MM.1S (cell line): ENCODE results near the gene RASSF4.

Experiments used
- DNase-seq: peaks from one replicate; pipeline ENCODE4 v3.0.0-alpha.2; 2015
- H2AFZ ChIP-seq: fragments of 300-600 bp; sonication (generic); 2 replicates; pipeline ENCODE4 v1.6.0; 2016; ENCODE audit warnings: antibody characterized with exemption, low read length
- H3F3A ChIP-seq: fragments of 300-600 bp; sonication (generic); 2 replicates; pipeline ENCODE4 v1.6.1; 2016; ENCODE audit warnings: mild to moderate bottlenecking, antibody characterized with exemption, low read length, moderate library complexity, mixed read lengths; ENCODE audit not compliant: insufficient read depth
- H3K27ac ChIP-seq: fragments of 300-600 bp; sonication (generic); 2 replicates; pipeline ENCODE4 v1.5.1; 2016; ENCODE audit warnings: mild to moderate bottlenecking, low read length
- H3K27me3 ChIP-seq: fragments of 300-600 bp; sonication (generic); replicated peaks from 2 replicates; pipeline ENCODE4 v1.6.0; 2016; ENCODE audit warnings: low read length; ENCODE audit not compliant: insufficient read depth
- H3K36me3 ChIP-seq: fragments of 300-600 bp; sonication (generic); replicated peaks from 2 replicates; pipeline ENCODE4 v1.6.1; 2016; ENCODE audit warnings: mild to moderate bottlenecking, low read length, mixed read lengths; ENCODE audit not compliant: insufficient read depth
- H3K4me1 ChIP-seq: fragments of 300-600 bp; sonication (generic); 2 replicates; pipeline ENCODE4 v1.6.1; 2016; ENCODE audit warnings: low read length, mixed read lengths
- H3K4me2 ChIP-seq: fragments of 300-600 bp; sonication (generic); 2 replicates; pipeline ENCODE4 v1.6.0; 2016; ENCODE audit warnings: low read depth, low read length
- H3K4me3 ChIP-seq: fragments of 300-600 bp; sonication (generic); 2 replicates; pipeline ENCODE4 v1.5.1; 2016; ENCODE audit warnings: low read length, mixed read lengths
- H3K79me2 ChIP-seq: fragments of 300-600 bp; sonication (generic); 2 replicates; pipeline ENCODE4 v1.6.1; 2016; ENCODE audit warnings: mixed run types, low read length, mixed read lengths
- H3K9ac ChIP-seq: fragments of 300-600 bp; sonication (generic); 2 replicates; pipeline ENCODE4 v1.6.1; 2016; ENCODE audit warnings: low read length, mixed read lengths
- H3K9me2 ChIP-seq: fragments of 300-600 bp; sonication (generic); replicated peaks from 2 replicates; pipeline ENCODE4 v1.6.1; 2016; ENCODE audit warnings: mild to moderate bottlenecking, low read length, mixed read lengths; ENCODE audit not compliant: insufficient read depth
- H3K9me3 ChIP-seq: fragments of 300-600 bp; sonication (generic); replicated peaks from 2 replicates; pipeline ENCODE4 v1.6.1; 2016; ENCODE audit warnings: mild to moderate bottlenecking, low read length, mixed read lengths; ENCODE audit not compliant: insufficient read depth
- H4K20me1 ChIP-seq: fragments of 300-600 bp; sonication (generic); 2 replicates; pipeline ENCODE4 v1.6.1; 2016; ENCODE audit warnings: mild to moderate bottlenecking, low read length, moderate library complexity, mixed read lengths; ENCODE audit not compliant: insufficient read depth
- CTCF ChIP-seq: fragments of 300-600 bp; sonication (generic); IDR thresholded peaks from 2 replicates; pipeline ENCODE4 v1.5.1; 2016; ENCODE audit warnings: antibody characterized with exemption, low read length, mixed read lengths
- EZH2 ChIP-seq: fragments of 300-600 bp; sonication (generic); optimal IDR thresholded peaks from 2 replicates; pipeline ENCODE3; 2017; ENCODE audit warnings: low read depth, mild to moderate bottlenecking, antibody characterized with exemption, low read length, mixed read lengths
- EZH2phosphoT487 ChIP-seq: fragments of 300-600 bp; sonication (generic); IDR thresholded peaks from 2 replicates; pipeline ENCODE4 v1.6.1; 2018; ENCODE audit warnings: antibody characterized with exemption, low read length

Gene RASSF4

GRCh38 chr10:44986670-44987069 is 27.1 kb downstream of the RASSF4 start:
- Histone ChIP-seq H2AFZ (no peak overlapping the region), H3K27ac (no peak overlapping the region), H3K36me3 (peaks cover 11% of the 10 kb centered on the region), H3K27me3 (no peaks in the 10 kb centered on the region), H3K9me2 (no peaks in the 10 kb centered on the region), H3K4me1 (no peaks in the 10 kb centered on the region), H3K4me3 (no peak overlapping the region), H3F3A (no peaks in the 10 kb centered on the region), H3K9me3 (no peaks in the 10 kb centered on the region), H3K4me2 (no peak overlapping the region), H3K79me2 (peaks cover 6% of the 10 kb centered on the region; the same call in 1 of the 2 replicates), H4K20me1 (no peaks in the 10 kb centered on the region), H3K9ac (no peak overlapping the region)
- no peak for TF ChIP-seq EZH2phosphoT487
- TF ChIP-seq CTCF: no peak
- no peak for TF ChIP-seq EZH2
- no peak for DNase-seq

- H3K4me2 ChIP-seq: no peak overlapping the region
- no peaks in the 10 kb centered on the region for H3K27me3 ChIP-seq
- no peak overlapping the region for H3K9ac ChIP-seq
- 0 out of 2 replicates have a peak, but pooled peaks cover 4% of the 10 kb centered on the region for H3F3A ChIP-seq
- no peak overlapping the region for H3K4me3 ChIP-seq
- no peaks in the 10 kb centered on the region for H4K20me1 ChIP-seq
- no peak for DNase-seq
- H3K36me3 ChIP-seq: peaks cover 11% of the 10 kb centered on the region
- TF ChIP-seq CTCF (no peak), EZH2 (no peak), EZH2phosphoT487 (no peak)
- peaks cover under 1% of the 10 kb centered on the region; the same call in 1 of the 2 replicates for H3K4me1 ChIP-seq
- no peak overlapping the region for H2AFZ ChIP-seq
- no peaks in the 10 kb centered on the region for H3K9me3 ChIP-seq
- H3K9me2 ChIP-seq: no peaks in the 10 kb centered on the region
- no peak overlapping the region for H3K27ac ChIP-seq
- no peaks in the 10 kb centered on the region for H3K79me2 ChIP-seq
Observed at GRCh38 chr10:44988957-44989585, 29.5 kb downstream of the RASSF4 start.

GRCh38 chr10:44989597-44990301 is 30.1 kb downstream of the RASSF4 start:
- no peaks in the 10 kb centered on the region for H3K79me2 ChIP-seq
- TF ChIP-seq EZH2phosphoT487 (no peak), CTCF (no peak), EZH2 (no peak)
- no peaks in the 10 kb centered on the region for H3K9me2 ChIP-seq
- H3K27ac ChIP-seq: no peak overlapping the region
- H3K36me3 ChIP-seq: peaks cover 13% of the 10 kb centered on the region
- no peaks in the 10 kb centered on the region for H4K20me1 ChIP-seq
- no peak for DNase-seq
- H3K4me1 ChIP-seq: peaks cover 7% of the 10 kb centered on the region
- no peak overlapping the region for H2AFZ ChIP-seq
- no peaks in the 10 kb centered on the region for H3K27me3 ChIP-seq
- no peaks in the 10 kb centered on the region for H3K9me3 ChIP-seq
- H3K4me2 ChIP-seq: no peak overlapping the region
- no peak overlapping the region for H3K9ac ChIP-seq
- 0 out of 2 replicates have a peak, but pooled peaks cover 7% of the 10 kb centered on the region for H3F3A ChIP-seq
- no peak overlapping the region for H3K4me3 ChIP-seq
